Stomach (tissue), 4 donors: ENCODE measurements around the gene KCNMB3.

Experiments
- POLR2A ChIP-seq, 4 donors: fragments of 450-650 bp; IDR thresholded peaks; one replicate each; pipeline ENCODE4 v1.6.1; 2016; ENCODE audit warnings: antibody characterized with exemption in 4 of 4, control low read depth in 2 of 4, mild to moderate bottlenecking in 1 of 4, moderate library complexity in 1 of 4
- POLR2AphosphoS5 ChIP-seq, 3 donors: sonication (generic); formaldehyde crosslinking; IDR thresholded peaks; one replicate each; pipeline ENCODE4 v1.6.1; 2016; ENCODE audit warnings: antibody characterized with exemption in 3 of 3

DNA sequence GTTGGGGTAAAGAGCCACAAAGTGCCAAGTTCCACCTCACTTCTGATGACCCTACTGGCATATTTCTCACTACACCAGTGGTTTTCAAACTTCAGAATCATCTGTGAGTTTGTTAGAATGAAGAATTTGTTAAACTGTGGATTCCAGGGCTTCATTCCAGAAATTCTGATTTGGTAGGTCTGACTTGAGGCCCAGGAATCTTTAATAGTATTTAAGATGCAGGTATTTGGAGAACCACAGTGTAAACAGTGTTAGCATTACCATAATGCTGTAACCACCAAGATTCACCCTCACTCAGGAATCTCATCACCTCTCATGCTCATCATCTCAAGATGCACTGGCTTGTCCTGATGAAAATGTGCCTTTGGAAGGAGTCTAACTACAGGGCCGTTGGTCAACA lies 6.0 kb downstream of the KCNMB3 start:
- TF ChIP-seq POLR2A (IDR thresholded peaks at IDR 0.05) (no peak), POLR2AphosphoS5 (IDR thresholded peaks at IDR 0.05) (no peak)
